Body of pancreas (tissue), 4 donors: ENCODE results near the gene GPR135. TPM values are rescaled to one million over a fixed set of nuclear protein-coding genes. Genes with fewer than 3 reads are reported as not detected.
"Not testable (repeated sequence)": the region's sequence is repeated elsewhere in the genome, so short reads cannot be mapped to it uniquely, and the experiment has no call there.

ENCODE experiments used
- ATAC-seq: fragments of 150-250 bp; one replicate; pipeline ENCODE4 v1.9.1; 2016
- DNase-seq, 4 donors: peaks; one replicate each; pipeline ENCODE4 v3.0.0-alpha.2; 2019
- H3K27ac ChIP-seq, 4 donors: fragments of 200-600 bp; sonication (generic); 1 replicate in 3 of 4; 2 replicates in 1 of 4; pipeline versions ENCODE4 v1.5.1 to v1.6.1; 2016 to 2019; ENCODE audit warnings: mild to moderate bottlenecking in 1 of 4, mixed read lengths in 1 of 4, moderate library complexity in 1 of 4
- H3K27me3 ChIP-seq, 2 donors: fragments of 200-600 bp; sonication (generic); one replicate each; pipeline ENCODE4 v1.6.0; 2016; ENCODE audit warnings: mild to moderate bottlenecking in 1 of 2
- H3K36me3 ChIP-seq, 2 donors: fragments of 200-600 bp; sonication (generic); replicated peaks in 1 of 2; 2 replicates each; pipeline ENCODE4 v1.5.1; 2016; ENCODE audit warnings: low read depth in 2 of 2; ENCODE audit not compliant: insufficient read depth in 1 of 2
- H3K4me1 ChIP-seq: fragments of 200-600 bp; sonication (generic); one replicate; pipeline ENCODE4 v1.6.0; 2016
- H3K4me3 ChIP-seq, 2 donors: fragments of 200-600 bp; sonication (generic); 1 replicate in 1 of 2; 2 replicates in 1 of 2; pipeline ENCODE4 v1.5.1; 2016 to 2019
- H3K9me3 ChIP-seq, 3 donors: fragments of 200-600 bp; sonication (generic); 1 replicate in 2 of 3; 2 replicates in 1 of 3; pipeline ENCODE4 v1.5.1; 2016
- CTCF ChIP-seq, 7 experiments: fragments of 450-650 bp in 4 of 7; fragments of 200-600 bp in 3 of 7; sonication (generic) in 3 of 7; IDR thresholded peaks; one replicate each; pipeline ENCODE4 v1.5.1; 2016 to 2019; ENCODE audit warnings: antibody characterized with exemption in 7 of 7
- POLR2A ChIP-seq, 3 donors: fragments of 450-650 bp; IDR thresholded peaks; one replicate each; pipeline ENCODE4 v1.6.1; 2016; ENCODE audit warnings: antibody characterized with exemption in 3 of 3, mild to moderate bottlenecking in 2 of 3
- WGBS, 2 donors: methylation state at CpG; one replicate each; pipeline ENCODE4 v1.1.5; 2017; 5-methylcytosine and 5-hydroxymethylcytosine counted together
- intact Hi-C: fragments of 100-400 bp; cut with DNase I; formaldehyde crosslinking; loops from one replicate; pipeline ENCODE4 v1.15.1; 2023
- total RNA-seq, 2 donors: library from RNA; depleted of rRNA; stranded (reverse); fragments of >200 nt; gene quantifications; one replicate each; pipeline ENCODE4 v1.1.0, GENCODE V29; 2016

The GPR135 gene
- total RNA-seq, 2 donors from 2014 or later = 4.2 to 4.6 TPM

GRCh38 chr14:59454139-59454538 lies 11.0 kb downstream of the GPR135 start:
- TF ChIP-seq POLR2A (IDR thresholded peaks at IDR 0.05) (no peak), CTCF (IDR thresholded peaks at IDR 0.05) (no peak)
- peak; percentile 50 for ATAC-seq
- DNase-seq = peak in 1 of 4 donors; percentile 17
- intact Hi-C loops = no loop called here
- Histone ChIP-seq H3K27me3 (no peaks in the 10 kb centered on the region), H3K4me3 (no peak overlapping the region), H3K36me3 (no peaks in the 10 kb centered on the region), H3K9me3 (no peaks in the 10 kb centered on the region), H3K27ac (no peak overlapping the region), H3K4me1 (no peaks in the 10 kb centered on the region)
- 60 to 67% methylated on average over 2 of the region's 2 CpGs for WGBS, 2 donors

GRCh38 chr14:59451849-59452248 lies 13.3 kb downstream of the GPR135 start:
- TF ChIP-seq CTCF (IDR thresholded peaks at IDR 0.05) (no peak), POLR2A (IDR thresholded peaks at IDR 0.05) (no peak)
- no peak overlapping the region for H3K4me3 ChIP-seq
- intact Hi-C loops = no loop called here
- no peak for ATAC-seq
- no peaks in the 10 kb centered on the region for H3K36me3 ChIP-seq
- no peak for DNase-seq
- H3K27me3 ChIP-seq = no peaks in the 10 kb centered on the region
- H3K4me1 ChIP-seq = no peaks in the 10 kb centered on the region
- no peak overlapping the region for H3K27ac ChIP-seq
- 97 to 100% methylated on average over 1 of the region's 1 CpG for WGBS, 2 donors
- H3K9me3 ChIP-seq = no peaks in the 10 kb centered on the region

GRCh38 chr14:59450716-59451115 lies 14.5 kb downstream of the GPR135 start:
- intact Hi-C loops = no loop called here
- TF ChIP-seq POLR2A (IDR thresholded peaks at IDR 0.05) (no peak), CTCF (IDR thresholded peaks at IDR 0.05) (no peak)
- Histone ChIP-seq H3K27ac (no peak overlapping the region), H3K4me1 (no peaks in the 10 kb centered on the region), H3K36me3 (no peaks in the 10 kb centered on the region), H3K27me3 (no peaks in the 10 kb centered on the region), H3K9me3 (no peaks in the 10 kb centered on the region), H3K4me3 (no peak overlapping the region)
- WGBS, 2 donors = 88 to 96% methylated on average over 3 of the region's 3 CpGs
- DNase-seq (no peak), ATAC-seq (no peak)

GRCh38 chr14:59448673-59449072 lies 16.5 kb downstream of the GPR135 start:
- intact Hi-C loops, H3K27ac ChIP-seq, H3K27me3 ChIP-seq, H3K36me3 ChIP-seq, H3K4me3 ChIP-seq, H3K9me3 ChIP-seq, DNase-seq, ATAC-seq: not testable (repeated sequence)
- H3K4me1 ChIP-seq = peaks cover 10% of the 10 kb centered on the region
- WGBS, 2 donors = 71 to 74% methylated on average over 2 of the region's 2 CpGs

GRCh38 chr14:59439256-59439965 lies 25.8 kb downstream of the GPR135 start:
- intact Hi-C loops = no loop called here
- ATAC-seq = no peak

More at GRCh38 chr14:59439256-59439965, 25.8 kb downstream of the GPR135 start:
- Histone ChIP-seq H3K27me3 (no peaks in the 10 kb centered on the region), H3K9me3 (no peaks in the 10 kb centered on the region), H3K4me3 (no peak overlapping the region), H3K27ac (no peak overlapping the region), H3K4me1 (peaks cover 4% of the 10 kb centered on the region), H3K36me3 (no peaks in the 10 kb centered on the region)
- 58 to 66% methylated on average over 5 of the region's 5 CpGs for WGBS, 2 donors
- no peak for TF ChIP-seq POLR2A (IDR thresholded peaks at IDR 0.05)
- TF ChIP-seq CTCF (IDR thresholded peaks at IDR 0.05) = no peak
- no peak for DNase-seq
